Smooth muscle cell (in vitro differentiated cells): Measurements from ENCODE around the gene ARHGAP24. TPM values are rescaled to one million over a fixed set of nuclear protein-coding genes. Genes with fewer than 3 reads are reported as not detected.
"Not testable (repeated sequence)": the region's sequence is repeated elsewhere in the genome, so short reads cannot be mapped to it uniquely, and the experiment has no call there.

Source experiments
- DNase-seq: peaks from one replicate; lab custom pipeline; 2025; ENCODE audit not compliant: unreplicated experiment; lab: John Stamatoyannopoulos, UW
- H2AFZ ChIP-seq: fragments of 200-600 bp; sonication (generic); 2 replicates; pipeline ENCODE4 v1.6.0; 2016; ENCODE audit warnings: antibody characterized with exemption, low read depth, mild to moderate bottlenecking
- H3F3A ChIP-seq: fragments of 200-600 bp; sonication (generic); 2 replicates; pipeline ENCODE4 v1.6.0; 2017; ENCODE audit warnings: antibody characterized with exemption, low read depth
- H3K27ac ChIP-seq: fragments of 200-600 bp; sonication (generic); 2 replicates; pipeline ENCODE4 v1.5.1; 2016; ENCODE audit warnings: low read depth, mild to moderate bottlenecking
- H3K27me3 ChIP-seq: fragments of 200-600 bp; sonication (generic); 2 replicates; pipeline ENCODE4 v1.6.1; 2016; ENCODE audit warnings: low read depth, mild to moderate bottlenecking
- H3K36me3 ChIP-seq: fragments of 200-600 bp; sonication (generic); 2 replicates; pipeline ENCODE4 v1.5.1; 2016; ENCODE audit warnings: low read depth
- H3K4me1 ChIP-seq: fragments of 200-600 bp; sonication (generic); 2 replicates; pipeline ENCODE4 v1.5.1; 2016; ENCODE audit warnings: low read depth
- H3K4me2 ChIP-seq: fragments of 200-600 bp; sonication (generic); 2 replicates; pipeline ENCODE4 v1.6.0; 2016; ENCODE audit warnings: mild to moderate bottlenecking
- H3K4me3 ChIP-seq: fragments of 200-600 bp; sonication (generic); 2 replicates; pipeline ENCODE4 v1.5.1; 2016; ENCODE audit warnings: mild to moderate bottlenecking
- H3K79me2 ChIP-seq: fragments of 200-600 bp; sonication (generic); 2 replicates; pipeline ENCODE4 v1.6.0; 2016; ENCODE audit warnings: low read depth, mild to moderate bottlenecking
- H3K9ac ChIP-seq: fragments of 200-600 bp; sonication (generic); 2 replicates; pipeline ENCODE4 v1.6.0; 2016; ENCODE audit warnings: low read depth
- H3K9me3 ChIP-seq: fragments of 200-600 bp; sonication (generic); replicated peaks from 2 replicates; pipeline ENCODE4 v1.5.1; 2016; ENCODE audit warnings: low read depth
- H4K20me1 ChIP-seq: fragments of 200-600 bp; sonication (generic); 2 replicates; pipeline ENCODE4 v1.6.0; 2016; ENCODE audit warnings: low read depth
- WGBS: methylation state at CpG from one replicate; pipeline ENCODE4 v1.1.7; 2016; ENCODE audit warnings: low lambda C conversion rate; 5-methylcytosine and 5-hydroxymethylcytosine counted together
- polyA plus RNA-seq: library from polyadenylated mRNA; unstranded; fragments of >200 nt; fragmentation: Nextera tagmentation; extraction: Ambion mirVana; gene quantifications from 2 replicates; pipeline ENCODE4 v1.2.1, GENCODE V29; 2016
- total RNA-seq: library from RNA; depleted of rRNA; stranded (reverse); fragments of >200 nt; gene quantifications from 2 replicates; pipeline ENCODE4 v1.2.3, GENCODE V29; 2014
- TF ChIP-seq, protein P1 (sequence below): fragments of 200-600 bp; sonication (generic); IDR thresholded peaks from 2 replicates; pipeline ENCODE4 v1.5.1; 2017; ENCODE audit warnings: borderline replicate concordance, mild to moderate bottlenecking, antibody characterized with exemption; ENCODE audit not compliant: insufficient read depth, poor library complexity, severe bottlenecking

The ARHGAP24 gene
- total and polyA plus RNA-seq, 2 experiments from 2014 or later = 4.9 to 18.2 TPM

DNA sequence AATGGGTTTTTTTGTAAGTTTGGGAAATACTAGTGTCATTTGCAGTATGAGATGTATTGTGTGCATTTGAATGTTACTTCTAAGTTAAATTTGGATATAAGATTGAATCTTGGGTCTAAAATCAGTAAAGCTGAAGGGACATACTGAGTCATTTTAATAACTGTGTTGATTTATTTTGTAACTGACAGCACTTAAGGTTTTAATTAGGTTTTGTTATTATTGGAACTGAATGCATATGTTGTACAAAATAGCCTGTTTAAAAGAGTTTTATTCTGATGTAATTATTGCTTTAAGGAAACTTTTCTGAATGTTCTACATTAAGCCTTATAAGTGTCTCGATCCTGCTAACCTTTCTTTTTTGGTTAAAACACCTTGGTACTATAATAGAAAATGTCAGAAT, 488.3 kb downstream of the ARHGAP24 start:
- no peak overlapping the region for H3K27ac ChIP-seq
- 95% methylated on average over 1 of the region's 1 CpG for WGBS
- DNase-seq = no peak
- H3K4me3 ChIP-seq = no peak overlapping the region
- H3K9ac ChIP-seq = no peak overlapping the region
- TF ChIP-seq, protein P1, sequence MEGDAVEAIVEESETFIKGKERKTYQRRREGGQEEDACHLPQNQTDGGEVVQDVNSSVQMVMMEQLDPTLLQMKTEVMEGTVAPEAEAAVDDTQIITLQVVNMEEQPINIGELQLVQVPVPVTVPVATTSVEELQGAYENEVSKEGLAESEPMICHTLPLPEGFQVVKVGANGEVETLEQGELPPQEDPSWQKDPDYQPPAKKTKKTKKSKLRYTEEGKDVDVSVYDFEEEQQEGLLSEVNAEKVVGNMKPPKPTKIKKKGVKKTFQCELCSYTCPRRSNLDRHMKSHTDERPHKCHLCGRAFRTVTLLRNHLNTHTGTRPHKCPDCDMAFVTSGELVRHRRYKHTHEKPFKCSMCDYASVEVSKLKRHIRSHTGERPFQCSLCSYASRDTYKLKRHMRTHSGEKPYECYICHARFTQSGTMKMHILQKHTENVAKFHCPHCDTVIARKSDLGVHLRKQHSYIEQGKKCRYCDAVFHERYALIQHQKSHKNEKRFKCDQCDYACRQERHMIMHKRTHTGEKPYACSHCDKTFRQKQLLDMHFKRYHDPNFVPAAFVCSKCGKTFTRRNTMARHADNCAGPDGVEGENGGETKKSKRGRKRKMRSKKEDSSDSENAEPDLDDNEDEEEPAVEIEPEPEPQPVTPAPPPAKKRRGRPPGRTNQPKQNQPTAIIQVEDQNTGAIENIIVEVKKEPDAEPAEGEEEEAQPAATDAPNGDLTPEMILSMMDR = no peak
- H3F3A ChIP-seq = no peaks in the 10 kb centered on the region
- H3K79me2 ChIP-seq = no peaks in the 10 kb centered on the region
- no peak overlapping the region for H3K4me2 ChIP-seq
- H3K27me3 ChIP-seq = no peaks in the 10 kb centered on the region
- no peaks in the 10 kb centered on the region for H3K4me1 ChIP-seq
- H2AFZ ChIP-seq = no peak overlapping the region
- H3K36me3 ChIP-seq = no peaks in the 10 kb centered on the region
- no peaks in the 10 kb centered on the region for H4K20me1 ChIP-seq
- no peaks in the 10 kb centered on the region for H3K9me3 ChIP-seq

DNA sequence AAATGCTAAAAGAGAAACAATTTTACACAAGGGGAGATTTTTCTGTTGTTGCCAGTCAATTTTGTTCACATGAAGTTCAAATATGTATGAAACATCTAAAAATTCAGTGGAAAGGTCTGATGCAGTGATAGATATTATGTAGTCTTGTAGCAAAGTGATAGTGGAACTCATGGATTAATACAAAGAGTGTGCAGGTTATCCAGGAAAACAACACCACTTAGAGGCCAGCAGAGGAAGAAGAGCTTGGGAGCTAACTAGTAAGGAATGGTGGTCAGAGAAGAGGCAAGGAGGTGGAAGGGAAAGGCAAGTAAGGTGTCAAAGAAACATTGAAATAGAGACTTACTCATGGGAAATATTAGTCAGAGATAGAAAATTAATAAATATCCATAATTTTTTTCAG, 489.3 kb downstream of the ARHGAP24 start:
- Histone ChIP-seq H3K27ac (no peak overlapping the region), H2AFZ (no peak overlapping the region), H3K9ac (no peak overlapping the region), H3K4me2 (no peak overlapping the region), H4K20me1 (no peaks in the 10 kb centered on the region), H3K9me3 (no peaks in the 10 kb centered on the region), H3K79me2 (no peaks in the 10 kb centered on the region), H3K27me3 (no peaks in the 10 kb centered on the region), H3K4me3 (no peak overlapping the region), H3K36me3 (no peaks in the 10 kb centered on the region), H3F3A (no peaks in the 10 kb centered on the region), H3K4me1 (peaks cover 3% of the 10 kb centered on the region)
- no peak for DNase-seq
- TF ChIP-seq, protein P1 = no peak

DNA sequence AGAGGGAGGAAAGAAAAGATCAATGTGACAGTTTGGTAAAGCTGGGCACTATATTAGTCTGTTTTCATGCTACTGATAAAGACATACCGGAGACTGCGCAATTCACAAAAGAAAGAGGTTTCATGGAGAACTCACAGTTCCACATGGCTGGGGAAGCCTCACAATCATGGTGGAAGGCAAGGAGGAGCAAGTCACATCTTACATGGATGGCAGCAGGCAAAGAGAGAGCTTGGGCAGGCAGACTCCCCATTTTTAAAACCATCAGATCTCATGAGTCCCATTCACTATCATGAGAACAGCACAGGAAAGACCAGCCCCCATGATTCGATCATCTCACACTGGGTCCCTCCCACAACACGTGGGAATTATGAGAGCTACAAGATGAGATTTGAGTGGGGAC, 490.1 kb downstream of the ARHGAP24 start:
- 97% methylated on average over 4 of the region's 4 CpGs for WGBS
- H3K79me2 ChIP-seq, H3K36me3 ChIP-seq, H3K4me3 ChIP-seq, DNase-seq, H4K20me1 ChIP-seq, H3F3A ChIP-seq, H3K4me2 ChIP-seq, H3K9ac ChIP-seq, H3K27ac ChIP-seq, H3K27me3 ChIP-seq, H3K4me1 ChIP-seq, H3K9me3 ChIP-seq, H2AFZ ChIP-seq: not testable (repeated sequence)

DNA sequence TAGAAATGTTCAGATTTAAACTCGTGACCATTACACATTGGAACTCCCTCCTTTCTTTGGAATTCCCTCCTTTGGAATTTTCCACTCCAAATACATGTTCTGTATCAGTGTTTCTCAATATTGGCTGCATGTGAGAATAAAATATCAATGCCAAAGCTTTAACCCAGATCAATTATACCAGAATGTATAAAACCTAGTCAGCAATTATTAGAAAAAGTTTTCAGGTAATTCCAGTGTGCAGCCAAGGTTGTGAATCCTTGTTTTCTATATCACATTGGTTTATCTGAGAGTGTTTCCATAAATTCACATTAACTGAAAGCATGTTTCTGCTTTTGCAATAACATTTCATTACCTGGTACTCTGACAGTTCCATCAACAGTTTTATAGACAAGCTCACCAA, 490.6 kb downstream of the ARHGAP24 start:
- Histone ChIP-seq H3K9ac (no peak overlapping the region), H3K27me3 (no peaks in the 10 kb centered on the region), H3K4me2 (no peak overlapping the region), H3K4me1 (peaks cover 3% of the 10 kb centered on the region), H3F3A (no peaks in the 10 kb centered on the region), H3K27ac (no peak overlapping the region), H4K20me1 (no peaks in the 10 kb centered on the region), H2AFZ (no peak overlapping the region), H3K9me3 (no peaks in the 10 kb centered on the region), H3K79me2 (no peaks in the 10 kb centered on the region), H3K4me3 (no peak overlapping the region), H3K36me3 (no peaks in the 10 kb centered on the region)
- TF ChIP-seq, protein P1 = no peak
- DNase-seq = no peak
- 93% methylated on average over 1 of the region's 1 CpG for WGBS
